CD4-positive, CD25-positive, alpha-beta regulatory T cell (primary cell): ENCODE data around the gene FIBCD1. TPM values are rescaled to one million over a fixed set of nuclear protein-coding genes. Genes with fewer than 3 reads are reported as not detected.

ENCODE experiments used
- ATAC-seq, 2 donors: fragments of 150-1000 bp; cut with Tn5 transposase; one replicate each; pipeline ENCODE4 v1.10.0; 2021; ENCODE audit warnings: low read depth in 2 of 2, moderate number of reproducible peaks in 2 of 2, moderate library complexity in 1 of 2
- DNase-seq, 3 donors: peaks; one replicate each; pipeline versions ENCODE4 v3.0.0 to v3.0.0-alpha.2; 2012 to 2022; ENCODE audit warnings: mixed read lengths in 1 of 3
- H3K27ac ChIP-seq: one replicate; pipeline ENCODE4 v1.7.0; 2013; ENCODE audit warnings: mild to moderate bottlenecking, low read length; ENCODE audit not compliant: insufficient read depth, poor library complexity, severe bottlenecking
- H3K27me3 ChIP-seq: one replicate; pipeline ENCODE4 v1.7.0; 2013; ENCODE audit warnings: low read length; ENCODE audit not compliant: control insufficient read depth, insufficient read depth
- H3K36me3 ChIP-seq: one replicate; pipeline ENCODE4 v1.7.0; 2013; ENCODE audit warnings: mild to moderate bottlenecking, low read length, moderate library complexity; ENCODE audit not compliant: control insufficient read depth, insufficient read depth
- H3K4me1 ChIP-seq: 2 replicates; pipeline ENCODE4 v1.7.0; 2013; ENCODE audit warnings: mild to moderate bottlenecking, low read length; ENCODE audit not compliant: insufficient read depth, control insufficient read depth, poor library complexity, severe bottlenecking
- H3K4me3 ChIP-seq: one replicate; pipeline ENCODE4 v1.7.0; 2013; ENCODE audit warnings: low read depth, mild to moderate bottlenecking, low read length, moderate library complexity
- H3K9me3 ChIP-seq, 2 experiments: 1 replicate in 1 of 2; 2 replicates in 1 of 2; pipeline ENCODE4 v1.7.0; 2013; ENCODE audit warnings: low read length in 2 of 2, mild to moderate bottlenecking in 1 of 2, moderate library complexity in 1 of 2; ENCODE audit not compliant: control insufficient read depth in 2 of 2
- H3K27ac Mint-ChIP-seq, 3 donors: one replicate each; pipeline ENCODE4 v1.8.0; 2020 to 2022; ENCODE audit warnings: mild to moderate bottlenecking in 3 of 3, mixed read lengths in 3 of 3, moderate library complexity in 2 of 3
- H3K27me3 Mint-ChIP-seq: one replicate; pipeline ENCODE4 v1.8.0; 2022; ENCODE audit warnings: mild to moderate bottlenecking, mixed read lengths
- H3K36me3 Mint-ChIP-seq: one replicate; pipeline ENCODE4 v1.8.0; 2020; ENCODE audit warnings: mixed read lengths
- H3K4me1 Mint-ChIP-seq, 4 donors: one replicate each; pipeline ENCODE4 v1.8.0; 2020 to 2022; ENCODE audit warnings: mixed read lengths in 4 of 4, mild to moderate bottlenecking in 1 of 4
- H3K4me3 Mint-ChIP-seq, 4 donors: one replicate each; pipeline ENCODE4 v1.8.0; 2020 to 2022; ENCODE audit warnings: mild to moderate bottlenecking in 4 of 4, mixed read lengths in 4 of 4, moderate library complexity in 3 of 4
- H3K9me3 Mint-ChIP-seq, 7 donors: one replicate each; pipeline ENCODE4 v1.8.0; 2020 to 2022; ENCODE audit warnings: mixed read lengths in 7 of 7, mild to moderate bottlenecking in 3 of 7, moderate library complexity in 2 of 7
- polyA plus RNA-seq, 4 donors: library from polyadenylated mRNA; unstranded; fragments of 300-500 nt; fragmentation: Illumina TruSeq; gene quantifications; one replicate each; pipeline ENCODE4 v1.2.3, GENCODE V29; 2021
- total RNA-seq: library from RNA; stranded (reverse); gene quantifications from one replicate; pipeline ENCODE4 v1.2.3, GENCODE V29; 2022

FIBCD1 gene
- total and polyA plus RNA-seq, 5 donors from 2014 or later = not detected

DNA sequence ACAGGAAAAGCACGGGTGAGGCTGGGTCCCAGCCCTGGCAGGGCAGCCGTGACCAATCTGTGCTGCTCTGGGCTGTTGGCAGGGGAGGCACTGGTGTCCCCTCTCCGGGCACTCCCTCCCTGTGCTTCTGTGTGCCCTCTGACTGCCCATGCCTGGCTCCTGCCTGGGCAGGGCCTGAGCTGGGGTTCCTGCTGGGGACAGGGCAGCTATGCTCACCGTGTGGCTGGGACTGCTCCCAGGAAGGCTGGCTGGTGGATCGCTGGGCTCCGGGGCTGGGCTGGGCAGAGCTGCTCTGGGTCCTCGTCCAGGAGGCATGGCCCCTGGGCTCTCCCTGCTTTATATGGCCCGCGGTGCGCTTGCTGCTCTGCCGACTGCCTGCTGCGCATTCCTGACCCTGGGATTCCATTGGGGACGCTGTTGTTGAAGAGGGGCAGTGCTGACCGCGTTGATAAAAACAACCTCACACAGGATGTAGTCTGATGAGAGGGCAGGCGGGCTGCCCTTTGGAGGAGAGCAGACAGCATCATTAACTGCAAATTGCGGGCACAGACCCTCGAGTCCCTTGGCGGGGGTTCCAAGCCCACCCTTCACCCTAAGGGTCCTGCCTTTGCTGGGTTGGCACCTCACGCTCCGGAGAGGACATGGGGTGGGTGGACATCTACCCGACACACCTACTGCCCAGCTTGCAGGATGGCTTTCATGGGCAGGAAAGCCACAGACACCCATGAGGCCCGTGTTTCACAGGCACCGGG, 43.4 kb downstream of the FIBCD1 start:
- no peaks in the 10 kb centered on the region for H3K9me3 ChIP-seq
- H3K27ac ChIP-seq = no peak overlapping the region
- Mint-ChIP-seq H3K36me3 (no peaks in the 10 kb centered on the region), H3K27ac (no peak overlapping the region), H3K27me3 (no peaks in the 10 kb centered on the region), H3K4me1 (no peaks in the 10 kb centered on the region), H3K9me3 (no peaks in the 10 kb centered on the region), H3K4me3 (no peak overlapping the region)
- no peaks in the 10 kb centered on the region for H3K27me3 ChIP-seq
- ATAC-seq (no peak), DNase-seq (no peak)
- no peak overlapping the region for H3K4me3 ChIP-seq
- H3K36me3 ChIP-seq = no peaks in the 10 kb centered on the region
- no peaks in the 10 kb centered on the region for H3K4me1 ChIP-seq

- no peak for ATAC-seq
- H3K4me3 Mint-ChIP-seq = no peak overlapping the region
- no peaks in the 10 kb centered on the region for H3K27me3 Mint-ChIP-seq
- no peaks in the 10 kb centered on the region for H3K4me1 ChIP-seq
- H3K27ac ChIP-seq = no peak overlapping the region
- H3K9me3 ChIP-seq = no peaks in the 10 kb centered on the region
- H3K4me1 Mint-ChIP-seq = no peaks in the 10 kb centered on the region
- H3K27me3 ChIP-seq = no peaks in the 10 kb centered on the region
- H3K36me3 ChIP-seq = no peaks in the 10 kb centered on the region
- H3K27ac Mint-ChIP-seq = no peak overlapping the region
- no peaks in the 10 kb centered on the region for H3K36me3 Mint-ChIP-seq
- no peak overlapping the region for H3K4me3 ChIP-seq
- no peaks in the 10 kb centered on the region for H3K9me3 Mint-ChIP-seq
- no peak for DNase-seq
Measured at GRCh38 chr9:130895038-130895437, 44.0 kb downstream of the FIBCD1 start.

DNA sequence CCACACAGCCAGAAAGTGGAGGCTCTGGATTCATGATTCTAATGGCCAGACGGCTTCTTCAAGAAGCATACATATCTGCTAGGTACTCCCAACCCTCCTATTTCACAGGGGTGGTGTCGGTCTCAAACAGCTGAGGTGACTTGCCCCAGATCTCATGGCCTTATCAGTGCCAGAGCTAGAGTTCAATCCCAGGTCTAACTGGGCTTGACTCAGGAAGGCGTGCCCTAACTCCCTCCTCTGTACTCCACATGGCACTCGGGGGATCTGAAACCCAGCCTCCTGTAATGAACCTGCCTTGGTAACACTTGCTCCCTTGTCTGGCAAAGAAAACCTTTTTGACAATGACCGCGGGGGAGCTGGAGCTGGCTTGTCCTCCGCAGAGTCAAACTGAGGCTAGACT, 44.5 kb downstream of the FIBCD1 start:
- ATAC-seq = no peak
- H3K4me1 Mint-ChIP-seq = no peaks in the 10 kb centered on the region
- no peak overlapping the region for H3K27ac Mint-ChIP-seq
- H3K4me3 ChIP-seq = no peak overlapping the region
- no peaks in the 10 kb centered on the region for H3K27me3 Mint-ChIP-seq
- H3K27ac ChIP-seq = no peak overlapping the region
- H3K27me3 ChIP-seq = no peaks in the 10 kb centered on the region
- no peak overlapping the region for H3K4me3 Mint-ChIP-seq
- H3K36me3 Mint-ChIP-seq = no peaks in the 10 kb centered on the region
- H3K9me3 ChIP-seq = no peaks in the 10 kb centered on the region
- H3K36me3 ChIP-seq = no peaks in the 10 kb centered on the region
- no peak for DNase-seq
- H3K9me3 Mint-ChIP-seq = no peaks in the 10 kb centered on the region
- H3K4me1 ChIP-seq = no peaks in the 10 kb centered on the region

DNA sequence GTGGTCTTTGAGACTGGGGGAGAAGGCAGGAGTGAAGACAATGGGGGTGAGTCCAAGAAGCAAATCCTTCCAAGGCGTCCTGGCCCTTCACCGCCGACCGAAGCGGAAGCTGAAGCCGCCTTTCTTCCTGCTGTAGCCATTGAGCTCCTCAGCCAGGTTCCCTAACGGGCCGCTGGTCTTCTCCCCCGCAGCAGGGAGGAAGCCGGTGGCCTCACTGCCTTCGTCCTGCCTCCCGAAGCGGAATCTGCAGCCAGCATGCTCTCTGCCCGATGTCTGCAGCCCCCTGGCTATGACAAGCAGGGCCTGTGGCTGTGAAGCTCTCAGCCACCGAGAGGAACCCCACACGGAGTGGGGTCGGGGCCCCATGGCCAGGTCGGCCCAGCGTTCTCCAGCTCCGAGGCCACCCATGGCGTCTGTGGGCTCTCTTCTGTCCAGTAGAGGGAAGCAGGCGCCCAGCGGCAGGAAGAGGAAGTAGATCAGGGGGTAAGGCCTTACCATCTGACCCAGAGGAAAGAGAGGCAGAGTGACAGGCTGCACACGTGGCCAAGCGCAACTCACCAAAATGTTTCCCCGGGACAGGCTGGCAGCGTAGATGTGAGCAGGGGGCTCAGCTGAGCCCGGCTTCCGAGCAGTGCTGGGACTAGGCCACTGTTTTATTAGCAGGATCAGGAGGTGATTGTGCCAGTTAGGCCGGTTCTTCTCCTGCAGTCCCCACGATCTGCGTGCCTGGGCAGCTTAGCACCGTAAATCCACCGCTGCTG, 45.5 kb downstream of the FIBCD1 start:
- peak in 1 of 2 donors; percentile 29 for ATAC-seq
- no peaks in the 10 kb centered on the region for H3K4me1 Mint-ChIP-seq
- no peaks in the 10 kb centered on the region for H3K27me3 Mint-ChIP-seq
- no peaks in the 10 kb centered on the region for H3K9me3 ChIP-seq
- no peaks in the 10 kb centered on the region for H3K9me3 Mint-ChIP-seq
- H3K4me1 ChIP-seq = no peaks in the 10 kb centered on the region
- no peak for DNase-seq
- no peak overlapping the region for H3K27ac ChIP-seq
- H3K36me3 ChIP-seq = peaks cover 4% of the 10 kb centered on the region
- no peaks in the 10 kb centered on the region for H3K36me3 Mint-ChIP-seq
- no peak overlapping the region for H3K4me3 Mint-ChIP-seq
- no peaks in the 10 kb centered on the region for H3K27me3 ChIP-seq
- H3K4me3 ChIP-seq = no peak overlapping the region
- peak overlapping the region in 1 of 3 donors; percentile 25 for H3K27ac Mint-ChIP-seq

- H3K27me3 Mint-ChIP-seq = no peaks in the 10 kb centered on the region
- H3K27ac Mint-ChIP-seq = no peak overlapping the region
- Histone ChIP-seq H3K9me3 (no peaks in the 10 kb centered on the region), H3K4me3 (no peak overlapping the region), H3K36me3 (peaks cover 6% of the 10 kb centered on the region), H3K4me1 (no peaks in the 10 kb centered on the region), H3K27ac (no peak overlapping the region), H3K27me3 (no peaks in the 10 kb centered on the region)
- H3K4me3 Mint-ChIP-seq = no peak overlapping the region
- ATAC-seq (no peak), DNase-seq (no peak)
- peaks cover 4% of the 10 kb centered on the region for H3K36me3 Mint-ChIP-seq
- H3K9me3 Mint-ChIP-seq = no peaks in the 10 kb centered on the region
- no peaks in the 10 kb centered on the region for H3K4me1 Mint-ChIP-seq
Measured at GRCh38 chr9:130892477-130893304, 46.4 kb downstream of the FIBCD1 start.

GRCh38 chr9:130891688-130892476, 47.2 kb downstream of the FIBCD1 start:
- H3K9me3 ChIP-seq = no peaks in the 10 kb centered on the region
- Mint-ChIP-seq H3K9me3 (no peaks in the 10 kb centered on the region), H3K4me3 (no peak overlapping the region), H3K27ac (no peak overlapping the region), H3K27me3 (no peaks in the 10 kb centered on the region), H3K36me3 (peaks cover 9% of the 10 kb centered on the region), H3K4me1 (peaks cover 0 to 3% (median 0%) of the 10 kb centered on the region in 4 donors)
- H3K4me3 ChIP-seq = no peak overlapping the region
- peaks cover 6% of the 10 kb centered on the region for H3K36me3 ChIP-seq
- no peaks in the 10 kb centered on the region for H3K4me1 ChIP-seq
- H3K27me3 ChIP-seq = no peaks in the 10 kb centered on the region
- DNase-seq (no peak), ATAC-seq (no peak)
- no peak overlapping the region for H3K27ac ChIP-seq
